GM12878 (cell line): Measurements from ENCODE around the gene GARNL3. TPM values are rescaled to one million over a fixed set of nuclear protein-coding genes. Genes with fewer than 3 reads are reported as not detected.

ENCODE experiments used
- ATAC-seq: fragments of 200-7000 bp; cut with Tn5 transposase; 3 replicates; pipeline ENCODE4 v1.9.1; 2020; ENCODE audit warnings: mild to moderate bottlenecking, moderate library complexity
- BruUV-seq: library from RNA; stranded (reverse); fragments of 400-500 nt; replicated peaks from 2 replicates; lab custom pipeline; 2021; lab: Mats Ljungman, UMichigan
- CTCF ChIA-PET: fragments of 300-600 bp; sonication (Branson Sonifier 250); formaldehyde crosslinking; extraction: SDS; loops from one replicate; lab custom pipeline; 2021; ENCODE audit warnings: inconsistent platforms; lab: Yijun Ruan, JAX
- POLR2A ChIA-PET: fragments of 350-600 bp; formaldehyde crosslinking; extraction: SDS; loops from one replicate; lab custom pipeline; 2021; ENCODE audit warnings: inconsistent platforms; lab: Charles Lee
- RAD21 ChIA-PET: fragments of 300-600 bp; sonication (Branson Sonifier 250); formaldehyde crosslinking; loops from one replicate; lab custom pipeline; 2023; ENCODE audit warnings: antibody characterized with exemption; ENCODE audit not compliant: unreplicated experiment; lab: Charles Lee
- SMC1A ChIA-PET: fragments of 300-600 bp; sonication (Branson Sonifier 250); formaldehyde crosslinking; loops from one replicate; lab custom pipeline; 2023; ENCODE audit not compliant: unreplicated experiment, uncharacterized antibody; lab: Charles Lee
- DNase-seq: peaks from one replicate; pipeline ENCODE4 v3.0.0-alpha.2; 2011; ENCODE audit warnings: low read depth, low spot score
- FAIRE-seq: peaks from 3 replicates; lab custom pipeline; 2011; peaks lifted over from hg19 to GRCh38; lab: Jason Lieb, UNC
- H2AFZ ChIP-seq: 2 replicates; pipeline ENCODE4 v1.6.0; 2011; ENCODE audit warnings: low read depth, low read length, control low read depth; ENCODE audit not compliant: control insufficient read depth
- H3K27ac ChIP-seq: 2 replicates; pipeline ENCODE4 v1.5.1; 2011; ENCODE audit warnings: control low read depth; ENCODE audit not compliant: control insufficient read depth, insufficient read depth
- H3K27me3 ChIP-seq, 2 experiments: replicated peaks in 1 of 2; 2 replicates each; pipeline versions ENCODE4 v1.6.0 to v1.6.1; 2011; ENCODE audit warnings: low read length in 1 of 2; ENCODE audit not compliant: control insufficient read depth in 2 of 2, insufficient read depth in 2 of 2
- H3K36me3 ChIP-seq, 2 experiments: 2 replicates each; pipeline ENCODE4 v1.5.1; 2011; ENCODE audit warnings: low read length in 1 of 2; ENCODE audit not compliant: control insufficient read depth in 2 of 2, insufficient read depth in 2 of 2
- H3K4me1 ChIP-seq: 2 replicates; pipeline ENCODE4 v1.6.1; 2011; ENCODE audit warnings: mild to moderate bottlenecking, low read length, moderate library complexity, mixed read lengths; ENCODE audit not compliant: control insufficient read depth, insufficient read depth
- H3K4me2 ChIP-seq: 2 replicates; pipeline ENCODE4 v1.6.0; 2011; ENCODE audit warnings: control low read depth; ENCODE audit not compliant: control insufficient read depth, insufficient read depth
- H3K4me3 ChIP-seq: fragments of 200-600 bp; sonication (generic); 2 replicates; pipeline ENCODE4 v1.5.1; 2016
- H3K79me2 ChIP-seq: 2 replicates; pipeline ENCODE4 v1.6.0; 2011; ENCODE audit warnings: low read length; ENCODE audit not compliant: control insufficient read depth, insufficient read depth
- H3K9ac ChIP-seq: 2 replicates; pipeline ENCODE4 v1.8.0; 2011; ENCODE audit warnings: low read length, control low read depth, mixed read lengths; ENCODE audit not compliant: control insufficient read depth, insufficient read depth
- H3K9me3 ChIP-seq: replicated peaks from 3 replicates; pipeline ENCODE4 v1.5.1; 2011; ENCODE audit warnings: mild to moderate bottlenecking, low read length; ENCODE audit not compliant: control insufficient read depth, insufficient read depth
- H4K20me1 ChIP-seq: 2 replicates; pipeline ENCODE4 v1.6.0; 2011; ENCODE audit not compliant: control insufficient read depth, insufficient read depth
- RFX5 ChIP-seq: IDR thresholded peaks from 2 replicates; pipeline ENCODE4 v1.6.1; 2011; ENCODE audit warnings: low read depth, low read length, improper control_type of control experiment
- SRF ChIP-seq, 2 experiments: IDR thresholded peaks; 2 replicates each; pipeline ENCODE4 v1.6.1; 2011; ENCODE audit warnings: low read depth in 2 of 2, low read length in 2 of 2, mild to moderate bottlenecking in 1 of 2, moderate library complexity in 1 of 2
- SUPT20H ChIP-seq: IDR thresholded peaks from 2 replicates; pipeline ENCODE4 v1.6.1; 2011; ENCODE audit warnings: low read depth, mild to moderate bottlenecking, low read length, moderate library complexity, borderline replicate concordance; ENCODE audit not compliant: control insufficient read depth
- TBL1XR1 ChIP-seq: IDR thresholded peaks from 2 replicates; pipeline ENCODE4 v1.6.1; 2012; ENCODE audit warnings: low read depth, low read length, improper control_type of control experiment
- ZNF24 ChIP-seq: fragments of 450-650 bp; IDR thresholded peaks from 2 replicates; pipeline ENCODE4 v1.6.1; 2017; ENCODE audit warnings: antibody characterized with exemption, mild to moderate bottlenecking
- WGBS: methylation state at CpG from one replicate; pipeline ENCODE4 v1.1.6; 2016; ENCODE audit warnings: low lambda C conversion rate; ENCODE audit not compliant: insufficient replicate concordance, insufficient coverage; ENCODE audit errors: missing lambda C conversion rate; 5-methylcytosine and 5-hydroxymethylcytosine counted together
- in situ Hi-C: fragments of 300-500 bp; cut with MboI; formaldehyde crosslinking; loops from 9 replicates; pipeline ENCODE4 v1.14.3; 2018; ENCODE audit warnings: mixed read lengths
- intact Hi-C: fragments of 100-400 bp; cut with micrococcal nuclease; formaldehyde crosslinking; loops from one replicate; pipeline ENCODE4 v1.14.2; 2022; ENCODE audit not compliant: unreplicated experiment
- polyA plus RNA-seq, 11 experiments: library from polyadenylated mRNA; depleted of rRNA in 4 of 11; unstranded in 6 of 11; stranded (reverse) in 5 of 11; fragments of >200 nt; fragmentation: Nextera tagmentation in 4 of 11; fragmentation: Illumina TruSeq in 1 of 11; extraction: Ambion mirVana in 4 of 11; extraction: Trizol in 1 of 11; gene quantifications; 1 replicate in 1 of 11; 2 replicates in 10 of 11; pipeline versions ENCODE4 v1.2.1 to v1.2.3, GENCODE V29; 2011 to 2016; ENCODE audit warnings: inconsistent platforms in 2 of 11, missing spikeins in 2 of 11, low read depth in 1 of 11
- total RNA-seq, 4 experiments: library from RNA; depleted of rRNA in 3 of 4; stranded (reverse); fragments of >200 nt in 3 of 4; fragmentation: Illumina TruSeq in 1 of 4; extraction: Trizol in 1 of 4; gene quantifications; 2 replicates each; pipeline versions ENCODE4 v1.2.1 to v1.2.3, GENCODE V29; 2013 to 2021
- TF ChIP-seq, protein P1 (sequence below): fragments of 450-650 bp; IDR thresholded peaks from 2 replicates; pipeline ENCODE4 v1.6.1; 2017; ENCODE audit warnings: mild to moderate bottlenecking
- TF ChIP-seq, protein P2 (sequence below): fragments of 450-650 bp; IDR thresholded peaks from 2 replicates; pipeline ENCODE4 v1.6.1; 2016; ENCODE audit warnings: mild to moderate bottlenecking

The GARNL3 gene
- total and polyA plus RNA-seq, 10 of the 15 experiments (the other 5 are each of a cell fraction or from before 2014, with no cell fraction given) = 0.89 to 13.2 (median 6.3) TPM

DNA sequence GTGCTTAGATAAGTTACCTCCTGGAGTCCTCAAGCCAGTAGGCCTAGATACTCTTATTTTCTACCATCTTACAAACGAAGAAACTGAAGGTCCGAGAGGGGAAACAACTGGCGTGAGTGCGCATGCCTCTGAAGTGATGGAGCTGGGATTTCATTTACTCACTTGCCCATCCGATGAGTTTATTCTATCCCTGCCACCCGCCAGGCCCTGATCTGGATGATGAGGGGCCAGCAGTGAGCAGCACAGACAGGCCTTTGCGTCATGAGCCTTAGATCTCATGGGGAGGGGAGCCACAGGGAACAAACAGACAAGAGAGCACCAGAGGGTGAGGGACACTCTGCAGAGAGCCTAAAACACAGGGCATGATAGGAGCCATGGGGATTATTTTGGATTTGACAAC lies 98.3 kb downstream of the GARNL3 start:
- Histone ChIP-seq H2AFZ (no peak overlapping the region), H3K4me3 (no peak overlapping the region), H3K36me3 (no peaks in the 10 kb centered on the region), H3K4me2 (no peak overlapping the region), H3K79me2 (no peaks in the 10 kb centered on the region), H3K4me1 (peaks cover 5% of the 10 kb centered on the region; the same call in 1 of the 2 replicates), H3K9me3 (no peaks in the 10 kb centered on the region), H4K20me1 (no peaks in the 10 kb centered on the region), H3K27ac (no peak overlapping the region), H3K27me3 (no peaks in the 10 kb centered on the region), H3K9ac (no peak overlapping the region)
- in situ Hi-C loops = no loop called here
- SMC1A ChIA-PET = no interaction called here
- no peak for FAIRE-seq
- TF ChIP-seq SRF (IDR thresholded peaks at IDR 0.05; ENCODE audit: low read depth in 2 of 2, low read length in 2 of 2) (no peak), ZNF24 (no peak), TBL1XR1 (no peak), RFX5 (no peak), SUPT20H (no peak)
- TF ChIP-seq, protein P1, sequence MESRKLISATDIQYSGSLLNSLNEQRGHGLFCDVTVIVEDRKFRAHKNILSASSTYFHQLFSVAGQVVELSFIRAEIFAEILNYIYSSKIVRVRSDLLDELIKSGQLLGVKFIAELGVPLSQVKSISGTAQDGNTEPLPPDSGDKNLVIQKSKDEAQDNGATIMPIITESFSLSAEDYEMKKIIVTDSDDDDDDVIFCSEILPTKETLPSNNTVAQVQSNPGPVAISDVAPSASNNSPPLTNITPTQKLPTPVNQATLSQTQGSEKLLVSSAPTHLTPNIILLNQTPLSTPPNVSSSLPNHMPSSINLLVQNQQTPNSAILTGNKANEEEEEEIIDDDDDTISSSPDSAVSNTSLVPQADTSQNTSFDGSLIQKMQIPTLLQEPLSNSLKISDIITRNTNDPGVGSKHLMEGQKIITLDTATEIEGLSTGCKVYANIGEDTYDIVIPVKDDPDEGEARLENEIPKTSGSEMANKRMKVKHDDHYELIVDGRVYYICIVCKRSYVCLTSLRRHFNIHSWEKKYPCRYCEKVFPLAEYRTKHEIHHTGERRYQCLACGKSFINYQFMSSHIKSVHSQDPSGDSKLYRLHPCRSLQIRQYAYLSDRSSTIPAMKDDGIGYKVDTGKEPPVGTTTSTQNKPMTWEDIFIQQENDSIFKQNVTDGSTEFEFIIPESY = no peak
- TF ChIP-seq, protein P2, sequence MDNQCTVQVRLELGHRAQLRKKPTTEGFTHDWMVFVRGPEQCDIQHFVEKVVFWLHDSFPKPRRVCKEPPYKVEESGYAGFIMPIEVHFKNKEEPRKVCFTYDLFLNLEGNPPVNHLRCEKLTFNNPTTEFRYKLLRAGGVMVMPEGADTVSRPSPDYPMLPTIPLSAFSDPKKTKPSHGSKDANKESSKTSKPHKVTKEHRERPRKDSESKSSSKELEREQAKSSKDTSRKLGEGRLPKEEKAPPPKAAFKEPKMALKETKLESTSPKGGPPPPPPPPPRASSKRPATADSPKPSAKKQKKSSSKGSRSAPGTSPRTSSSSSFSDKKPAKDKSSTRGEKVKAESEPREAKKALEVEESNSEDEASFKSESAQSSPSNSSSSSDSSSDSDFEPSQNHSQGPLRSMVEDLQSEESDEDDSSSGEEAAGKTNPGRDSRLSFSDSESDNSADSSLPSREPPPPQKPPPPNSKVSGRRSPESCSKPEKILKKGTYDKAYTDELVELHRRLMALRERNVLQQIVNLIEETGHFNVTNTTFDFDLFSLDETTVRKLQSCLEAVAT = no peak
- no peak for ATAC-seq
- CTCF ChIA-PET = interaction anchor here (0.6 kb wide), 1 partner anchor 558 kb away, joined by 3 read pairs; no protein-coding TSS in a partner anchor
- RAD21 ChIA-PET = no interaction called here
- intact Hi-C loops = no loop called here
- POLR2A ChIA-PET = no interaction called here
- no TSS peak for BruUV-seq
- no peak for DNase-seq
- WGBS = 98% methylated on average over 7 of the region's 7 CpGs
